Ovary (tissue), 1 donor: ENCODE measurements around the gene UTP14C.
"Not testable (repeated sequence)": the region's sequence is repeated elsewhere in the genome, so short reads cannot be mapped to it uniquely, and the experiment has no call there.

ENCODE experiments used
- EP300 ChIP-seq: sonication (generic); formaldehyde crosslinking; IDR thresholded peaks from one replicate; pipeline ENCODE4 v1.6.1; 2017; ENCODE audit warnings: antibody characterized with exemption
- POLR2A ChIP-seq: fragments of 450-650 bp; IDR thresholded peaks from one replicate; pipeline ENCODE4 v1.6.1; 2017; ENCODE audit warnings: antibody characterized with exemption, mild to moderate bottlenecking, moderate library complexity

DNA sequence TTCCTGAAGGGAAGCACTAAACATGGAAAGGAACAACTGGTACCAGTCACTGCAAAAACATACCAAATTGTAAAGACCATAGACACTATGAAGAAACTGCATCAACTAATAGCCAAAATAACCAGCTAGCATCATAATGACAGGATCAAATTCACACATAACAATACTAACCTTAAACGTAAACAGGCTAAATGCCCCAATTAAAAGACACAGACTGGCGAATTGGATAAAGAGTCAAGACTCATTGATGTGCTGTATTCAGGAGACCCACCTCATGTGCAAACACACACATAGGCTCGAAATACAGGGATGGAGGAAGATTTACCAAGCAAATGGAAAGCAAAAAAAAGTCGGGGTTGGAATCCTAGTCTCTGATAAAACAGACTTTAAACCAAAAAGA, 39.6 kb upstream of the UTP14C start:
- not testable (repeated sequence) for TF ChIP-seq EP300, POLR2A
